Osteoblast (primary cell): ENCODE data around the gene EXPH5. TPM values are rescaled to one million over a fixed set of nuclear protein-coding genes. Genes with fewer than 3 reads are reported as not detected.

Source experiments
- DNase-seq: peaks from one replicate; pipeline ENCODE4 v3.0.0; 2011; ENCODE audit warnings: low spot score, mixed read lengths; ENCODE audit not compliant: insufficient read length; ENCODE audit errors: missing footprints
- H2AFZ ChIP-seq: 2 replicates; pipeline ENCODE4 v1.6.0; 2011; ENCODE audit warnings: mild to moderate bottlenecking, low read length
- H3K27ac ChIP-seq: 2 replicates; pipeline ENCODE4 v1.5.1; 2011; ENCODE audit warnings: mild to moderate bottlenecking, low read depth, low read length, moderate library complexity
- H3K27me3 ChIP-seq: 2 replicates; pipeline ENCODE4 v1.6.0; 2012; ENCODE audit warnings: mild to moderate bottlenecking, control low read depth, inconsistent platforms, low read length, moderate library complexity; ENCODE audit not compliant: insufficient read depth
- H3K36me3 ChIP-seq: 2 replicates; pipeline ENCODE4 v1.5.1; 2011; ENCODE audit warnings: mild to moderate bottlenecking, low read length, control low read depth, moderate library complexity; ENCODE audit not compliant: insufficient read depth
- H3K4me1 ChIP-seq: 2 replicates; pipeline ENCODE4 v1.5.1; 2011; ENCODE audit warnings: mild to moderate bottlenecking, low read length, control low read depth, moderate library complexity; ENCODE audit not compliant: insufficient read depth
- H3K4me2 ChIP-seq: 2 replicates; pipeline ENCODE4 v1.6.0; 2011; ENCODE audit warnings: mild to moderate bottlenecking, low read length; ENCODE audit not compliant: insufficient read depth
- H3K4me3 ChIP-seq: fragments of 200-600 bp; sonication (generic); 3 replicates; pipeline ENCODE4 v1.5.1; 2012; ENCODE audit warnings: mild to moderate bottlenecking, low read length, inconsistent platforms; ENCODE audit not compliant: insufficient read depth
- H3K79me2 ChIP-seq: 2 replicates; pipeline ENCODE4 v1.6.0; 2012; ENCODE audit warnings: mild to moderate bottlenecking, low read length, control low read depth, inconsistent platforms; ENCODE audit not compliant: insufficient read depth
- H3K9me3 ChIP-seq: 2 replicates; pipeline ENCODE4 v1.5.1; 2011; ENCODE audit warnings: low read depth, low read length, control low read depth
- H4K20me1 ChIP-seq: 2 replicates; pipeline ENCODE4 v1.6.0; 2012; ENCODE audit warnings: mild to moderate bottlenecking, low read length, control low read depth; ENCODE audit not compliant: insufficient read depth
- CTCF ChIP-seq: IDR thresholded peaks from 2 replicates; pipeline ENCODE4 v1.5.1; 2011; ENCODE audit warnings: mild to moderate bottlenecking, low read depth, low read length, moderate library complexity; ENCODE audit errors: extremely low read depth
- total RNA-seq: library from RNA; depleted of rRNA; stranded (reverse); fragments of >200 nt; gene quantifications from 2 replicates; pipeline ENCODE4 v1.2.3, GENCODE V29; 2012

EXPH5 gene
- total RNA-seq, 1 donor: under 0.01 TPM

- peak overlapping the region; percentile 77 for H3K4me3 ChIP-seq
- no peak overlapping the region for H2AFZ ChIP-seq
- H4K20me1 ChIP-seq: no peaks in the 10 kb centered on the region
- peaks cover 36% of the 10 kb centered on the region for H3K27me3 ChIP-seq
- H3K36me3 ChIP-seq: no peaks in the 10 kb centered on the region
- no peaks in the 10 kb centered on the region for H3K79me2 ChIP-seq
- no peaks in the 10 kb centered on the region for H3K4me1 ChIP-seq
- TF ChIP-seq CTCF: no peak
- no peak overlapping the region for H3K27ac ChIP-seq
- DNase-seq: no peak
- no peaks in the 10 kb centered on the region for H3K9me3 ChIP-seq
- H3K4me2 ChIP-seq: peak overlapping the region; percentile 91
These were observed 411 bp upstream of the EXPH5 start for GRCh38 chr11:108593923-108594434.

GRCh38 chr11:108592591-108593213 lies 866 bp downstream of the EXPH5 start:
- Histone ChIP-seq H3K36me3 (no peaks in the 10 kb centered on the region), H2AFZ (peak overlapping the region; percentile 81), H4K20me1 (no peaks in the 10 kb centered on the region), H3K27ac (no peak overlapping the region), H3K9me3 (no peaks in the 10 kb centered on the region), H3K4me1 (no peaks in the 10 kb centered on the region), H3K27me3 (peaks cover 44% of the 10 kb centered on the region), H3K79me2 (no peaks in the 10 kb centered on the region), H3K4me2 (peak overlapping the region; percentile 91), H3K4me3 (peak overlapping the region; percentile 77)
- DNase-seq: no peak
- no peak for TF ChIP-seq CTCF

GRCh38 chr11:108591893-108592292 lies 1.7 kb downstream of the EXPH5 start:
- Histone ChIP-seq H3K9me3 (no peaks in the 10 kb centered on the region), H3K27ac (no peak overlapping the region), H4K20me1 (no peaks in the 10 kb centered on the region), H2AFZ (no peak overlapping the region), H3K4me1 (no peaks in the 10 kb centered on the region), H3K36me3 (no peaks in the 10 kb centered on the region), H3K4me2 (no peak overlapping the region), H3K4me3 (no peak overlapping the region), H3K27me3 (peaks cover 44% of the 10 kb centered on the region), H3K79me2 (no peaks in the 10 kb centered on the region)
- no peak for DNase-seq
- TF ChIP-seq CTCF: no peak

- Histone ChIP-seq H3K79me2 (no peaks in the 10 kb centered on the region), H3K36me3 (no peaks in the 10 kb centered on the region), H3K27ac (no peak overlapping the region), H2AFZ (peak overlapping the region; percentile 30), H4K20me1 (no peaks in the 10 kb centered on the region), H3K4me2 (no peak overlapping the region), H3K27me3 (peaks cover 31% of the 10 kb centered on the region), H3K4me1 (no peaks in the 10 kb centered on the region), H3K4me3 (no peak overlapping the region), H3K9me3 (no peaks in the 10 kb centered on the region)
- DNase-seq: peak; percentile 53
- no peak for TF ChIP-seq CTCF
These were observed 4.4 kb downstream of the EXPH5 start for GRCh38 chr11:108589136-108589535.
